ENCODE measurements around the gene RHBDD1.

The RHBDD1 gene

DNA sequence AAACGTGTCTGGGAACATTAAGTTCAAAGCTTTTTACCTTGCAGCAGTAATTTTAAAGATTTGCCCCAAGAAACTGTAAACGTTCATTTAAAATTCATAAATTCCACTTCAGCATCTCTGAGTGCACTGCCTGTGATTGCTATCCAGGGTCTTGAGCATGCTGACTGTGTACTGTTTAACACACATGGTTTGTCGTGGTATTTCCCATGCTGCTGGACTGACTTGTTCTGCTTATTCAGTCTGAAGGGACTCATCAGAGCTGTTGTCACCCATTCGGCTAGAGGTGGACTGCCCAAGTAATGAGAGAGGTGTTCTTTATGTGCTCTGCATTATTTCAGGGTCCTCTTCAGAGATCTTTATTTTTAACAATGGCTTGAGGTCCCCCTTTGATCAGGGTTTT, 53.1 kb downstream of the RHBDD1 start:
- no peak for DNase-seq

DNA sequence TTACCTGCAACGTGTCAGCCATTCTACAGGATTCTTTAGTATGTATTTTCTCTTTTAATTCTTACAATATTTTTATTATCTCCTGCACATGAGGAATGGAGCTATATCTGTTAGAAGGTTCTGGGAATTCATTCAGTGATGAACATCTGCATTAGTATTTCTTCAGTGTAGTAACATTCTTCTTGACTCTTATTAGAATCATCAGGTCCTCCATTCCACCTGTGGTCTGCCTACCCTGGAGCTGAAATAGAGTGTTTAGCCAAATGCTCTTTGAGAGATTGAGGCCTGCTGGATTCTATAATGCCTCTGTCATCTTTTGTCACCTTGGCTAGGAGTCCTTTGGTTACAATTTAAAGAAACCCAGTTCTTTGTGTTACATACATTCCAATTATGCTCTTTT, 54.4 kb downstream of the RHBDD1 start:
- no peak for DNase-seq

GRCh38 chr2:226891780-226892590, 56.1 kb downstream of the RHBDD1 start:
- no peak for DNase-seq

- no peak for DNase-seq
These were observed 56.9 kb downstream of the RHBDD1 start for GRCh38 chr2:226892729-226893128.

- DNase-seq, result no peak
These were observed 57.4 kb downstream of the RHBDD1 start for GRCh38 chr2:226893216-226893615.

DNA sequence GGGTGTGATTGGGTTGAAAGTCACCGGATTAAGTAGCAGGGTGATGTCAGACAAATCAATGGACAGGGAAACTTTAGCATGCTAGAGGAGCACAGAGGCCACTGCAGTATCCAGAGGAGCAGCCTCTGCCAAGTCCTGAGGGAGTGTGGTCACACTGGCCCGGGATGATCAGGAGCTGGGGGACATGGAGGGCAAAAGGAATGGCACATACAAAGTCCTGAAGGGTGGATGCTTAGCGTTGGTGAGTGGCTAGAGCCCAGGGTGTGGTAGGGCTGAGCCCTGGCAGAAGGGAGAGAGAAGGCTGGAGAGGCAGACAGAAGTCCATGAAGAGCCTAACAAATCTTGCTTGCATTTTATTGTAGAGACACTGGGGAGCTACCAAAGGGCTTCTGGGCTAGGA, 58.9 kb downstream of the RHBDD1 start:
- no peak for DNase-seq

GRCh38 chr2:226895579-226895978, 59.7 kb downstream of the RHBDD1 start:
- DNase-seq, result no peak

DNA sequence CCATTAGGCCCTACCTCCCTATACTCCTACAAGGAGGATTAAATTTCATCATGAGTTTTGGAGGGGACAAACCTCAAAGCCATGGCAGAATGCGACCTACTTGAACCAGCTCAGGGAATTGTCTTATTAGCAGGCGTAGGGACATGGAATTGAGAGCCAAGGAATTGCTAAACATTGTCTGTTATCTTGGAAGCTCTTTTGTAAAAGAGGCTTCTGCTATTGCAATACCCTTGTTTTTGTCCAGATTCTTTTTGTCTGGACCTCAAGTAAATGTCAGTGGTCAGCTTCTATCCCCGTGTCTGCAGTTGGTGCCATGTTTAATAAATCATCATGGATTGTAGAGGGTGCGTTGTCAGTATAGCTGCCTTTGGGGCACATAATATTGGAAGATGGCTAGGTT, 62.3 kb downstream of the RHBDD1 start:
- DNase-seq, result no peak

DNA sequence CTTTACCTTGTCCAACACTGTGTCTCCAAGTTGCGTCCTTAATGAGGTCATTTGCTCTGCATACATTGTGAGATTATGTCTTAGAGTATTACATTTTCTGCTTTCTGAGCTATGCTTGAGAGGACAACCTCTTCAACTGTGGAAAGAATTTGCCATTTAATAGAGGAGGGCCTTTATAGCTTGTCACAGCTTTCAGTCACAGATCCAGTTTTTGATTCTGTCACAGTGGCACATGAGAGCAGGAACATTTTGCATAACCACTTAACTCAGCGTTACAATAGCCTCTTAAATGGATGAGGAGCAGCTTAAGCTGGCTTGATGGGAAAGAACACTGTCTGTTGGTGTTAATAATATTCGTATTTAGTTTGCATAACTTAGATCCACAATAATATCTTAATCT, 63.0 kb downstream of the RHBDD1 start:
- DNase-seq, result no peak

GRCh38 chr2:226902041-226902966, 66.5 kb downstream of the RHBDD1 start:
- no peak for DNase-seq

DNA sequence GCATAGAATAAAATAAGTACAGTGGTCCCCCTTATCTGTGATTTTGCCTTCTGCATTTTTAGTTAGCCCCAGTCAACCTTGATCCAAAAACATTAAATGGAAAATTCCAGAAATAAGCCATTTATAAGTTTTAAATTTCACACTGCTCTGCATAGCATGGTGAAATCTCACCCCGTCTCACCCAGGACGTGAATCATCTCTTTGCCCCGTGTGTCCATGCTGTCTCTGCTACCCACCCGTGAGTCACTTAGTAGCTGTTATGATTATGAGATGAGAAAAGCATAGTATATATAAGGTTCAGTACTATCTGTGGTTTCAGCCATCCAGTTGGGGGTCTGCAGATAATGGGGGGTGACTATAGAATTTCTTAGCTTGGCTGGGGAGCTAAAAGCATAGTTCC, 67.3 kb downstream of the RHBDD1 start:
- DNase-seq, result no peak

DNA sequence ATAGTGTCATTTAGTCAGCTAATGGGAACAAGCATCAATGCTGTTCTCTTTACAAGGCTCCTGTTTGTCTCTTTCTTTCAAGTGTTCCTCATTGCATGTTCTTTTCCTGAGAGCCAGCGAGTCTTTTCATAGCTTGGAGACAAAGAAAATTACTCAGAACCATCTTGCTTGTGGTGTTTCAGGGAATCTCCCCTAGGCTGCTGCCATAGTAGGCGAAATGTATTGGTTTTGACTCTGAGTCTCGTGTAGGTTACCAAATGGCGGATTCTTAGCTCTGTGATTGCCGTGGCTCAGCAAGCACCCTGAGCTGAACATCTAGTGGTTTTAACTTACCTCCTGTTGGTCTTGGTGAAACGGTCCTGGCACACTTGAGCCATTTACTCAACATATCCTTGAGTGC, 68.7 kb downstream of the RHBDD1 start:
- no peak for DNase-seq

DNA sequence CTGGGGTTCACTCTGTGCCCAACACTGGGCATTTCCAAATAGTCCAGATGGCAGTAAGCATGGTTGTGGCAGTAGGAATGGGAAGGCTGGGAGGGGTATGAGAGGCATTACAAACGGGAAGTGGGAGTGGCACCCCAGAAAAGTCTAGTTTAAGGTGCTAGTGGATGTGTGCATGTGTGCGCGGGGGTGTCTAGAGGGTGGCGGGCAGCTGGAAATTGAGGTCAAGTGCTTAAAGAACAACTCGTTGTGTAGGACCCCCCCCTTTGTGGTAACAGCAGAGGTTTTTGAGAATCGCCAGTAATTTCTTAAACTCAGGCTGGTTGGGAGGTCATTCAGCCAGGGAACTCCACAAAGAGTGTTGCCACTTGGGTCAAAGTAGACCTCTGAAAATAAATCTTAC, 69.9 kb downstream of the RHBDD1 start:
- DNase-seq, result no peak

DNA sequence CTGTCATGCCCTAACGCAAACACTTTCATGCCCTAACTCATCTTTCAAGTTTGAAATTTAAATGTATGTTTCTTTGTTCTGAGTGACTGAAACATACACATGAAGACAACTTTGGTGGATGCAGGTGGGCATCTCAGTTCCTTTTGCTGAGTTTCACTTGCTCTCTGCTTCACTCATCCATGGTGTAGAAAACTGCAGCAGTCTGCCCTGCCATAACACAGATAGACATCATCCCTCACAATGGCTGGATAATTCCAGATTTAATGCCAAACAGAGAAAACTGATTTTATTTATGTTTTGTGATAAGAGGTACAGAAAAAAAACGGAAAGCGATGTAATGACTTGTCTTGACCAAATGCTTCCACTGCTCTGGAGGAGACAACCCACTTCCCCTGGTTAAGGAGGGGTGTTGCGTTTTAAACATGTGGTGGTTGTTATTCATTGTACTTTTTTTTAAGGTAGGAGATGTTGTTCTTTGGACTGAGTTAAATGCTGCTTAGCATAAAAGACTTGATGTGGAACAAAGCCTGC, 70.4 kb downstream of the RHBDD1 start:
- DNase-seq, result no peak

DNA sequence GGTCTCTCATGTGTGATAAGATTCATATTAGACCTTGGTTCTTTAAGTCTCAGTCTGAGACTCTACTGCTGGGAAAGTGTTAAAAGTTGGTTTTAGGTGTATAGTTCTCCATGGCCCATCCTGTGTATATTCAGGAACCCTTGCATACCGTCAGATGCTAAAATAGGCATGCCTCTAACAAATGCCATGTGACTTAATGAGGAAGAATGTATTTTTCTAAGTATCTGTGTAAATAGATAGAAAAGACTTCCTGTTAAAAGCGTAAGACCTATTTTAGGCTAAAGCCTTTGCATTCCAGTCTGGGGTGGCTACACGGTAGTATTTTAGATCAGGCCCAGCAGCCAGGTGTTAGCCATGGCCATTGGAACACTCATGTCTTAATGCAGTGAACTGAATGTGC, 73.3 kb downstream of the RHBDD1 start:
- no peak for DNase-seq

GRCh38 chr2:226909836-226910235, 74.0 kb downstream of the RHBDD1 start:
- no peak for DNase-seq

DNA sequence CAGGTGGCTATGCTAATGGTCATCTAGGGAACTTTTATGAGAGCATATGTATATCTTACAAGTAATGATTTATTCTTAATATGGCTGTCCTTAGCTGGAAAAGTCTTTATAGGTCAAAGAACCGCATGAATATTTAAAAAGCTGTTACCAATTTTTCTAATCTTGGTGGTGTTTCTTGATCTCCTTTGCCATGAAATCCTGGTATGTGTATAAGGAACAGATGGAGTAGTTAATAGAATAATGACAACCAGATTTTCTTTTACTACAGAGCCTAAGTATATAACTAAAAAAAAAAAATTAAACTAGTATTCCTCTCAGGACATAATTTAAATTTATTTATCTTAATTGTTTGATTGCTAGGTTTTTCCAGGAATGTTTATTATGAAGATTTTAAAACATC, 74.5 kb downstream of the RHBDD1 start:
- no peak for DNase-seq

- DNase-seq, result no peak
These were observed 76.1 kb downstream of the RHBDD1 start for GRCh38 chr2:226911932-226912331.

GRCh38 chr2:226913641-226914040, 77.8 kb downstream of the RHBDD1 start:
- no peak for DNase-seq

DNA sequence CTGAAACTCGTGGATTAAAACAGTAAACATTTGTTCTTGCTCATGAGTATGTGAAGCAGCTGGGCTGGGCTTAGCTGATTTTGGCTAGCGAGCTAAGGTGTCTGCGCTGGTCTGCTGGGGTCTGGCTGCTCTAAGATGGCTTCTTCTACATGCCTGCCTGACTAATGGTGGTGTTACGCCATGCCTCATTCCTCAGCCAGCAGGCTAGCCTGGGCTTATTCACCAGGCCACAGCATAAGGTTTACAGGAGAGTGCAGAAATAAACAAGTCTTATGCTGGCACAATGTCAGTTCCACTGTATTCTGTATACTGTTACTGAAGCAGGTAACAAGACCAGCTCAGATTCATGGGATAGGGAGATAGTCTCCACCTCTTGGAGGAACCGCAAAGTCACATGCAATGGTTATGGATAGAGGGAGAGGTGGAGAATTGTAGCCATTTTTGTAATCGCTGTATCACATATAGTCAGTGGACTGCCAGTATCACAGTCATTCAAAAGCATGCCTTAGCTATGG, 80.0 kb downstream of the RHBDD1 start:
- DNase-seq, result no peak

DNA sequence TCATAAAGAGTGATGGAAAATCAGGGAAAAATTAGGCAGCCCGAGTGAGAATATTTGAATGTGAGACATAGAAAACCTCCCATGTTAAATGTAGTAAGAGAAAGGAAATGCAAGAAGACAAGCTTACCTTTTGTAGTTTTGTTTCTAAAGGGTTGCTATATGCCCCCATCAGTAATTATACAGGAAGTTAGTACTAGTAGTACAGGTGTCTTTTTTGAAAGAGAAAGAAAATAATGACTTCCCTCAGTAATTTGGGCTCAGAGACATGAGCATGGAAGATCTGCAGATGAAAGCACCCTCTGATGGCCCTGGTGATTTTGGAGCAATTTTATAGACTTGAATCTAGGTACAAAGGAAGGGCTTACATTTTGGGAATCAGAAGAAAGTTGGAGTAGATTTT, 80.8 kb downstream of the RHBDD1 start:
- DNase-seq, result no peak

- no peak for DNase-seq
These were observed 96.6 kb downstream of the RHBDD1 start for GRCh38 chr2:226932443-226932842.

DNA sequence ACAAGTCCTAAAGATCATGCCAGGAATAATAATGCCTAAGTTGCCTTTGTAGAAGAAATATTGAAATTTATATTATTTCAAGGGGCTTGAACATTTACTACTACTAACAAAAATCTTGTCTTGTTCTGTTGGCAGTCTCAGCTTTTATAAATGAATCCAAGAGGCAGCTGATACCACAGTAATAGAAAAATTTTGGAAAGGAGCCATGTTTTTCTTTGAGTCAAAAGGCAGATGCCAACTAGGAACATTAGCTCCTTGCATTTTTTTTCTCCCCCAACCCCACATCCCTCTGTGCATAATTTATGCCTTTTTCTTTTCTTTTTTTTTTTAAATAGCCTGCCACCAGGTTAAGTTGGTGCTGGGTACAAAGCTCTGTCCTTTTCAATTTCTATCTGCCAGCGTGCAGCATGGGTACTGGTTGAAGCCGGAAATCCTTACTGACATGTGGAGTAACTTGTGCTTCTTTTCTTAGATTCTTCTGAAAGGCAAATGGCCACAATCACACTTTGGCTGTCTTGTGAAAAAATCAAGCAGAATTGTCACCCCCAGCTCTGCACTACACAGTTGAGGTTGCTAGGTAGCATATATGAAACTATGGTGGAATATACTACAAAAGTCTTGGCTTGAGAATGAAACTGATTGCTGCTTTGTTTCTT, 98.8 kb downstream of the RHBDD1 start:
- DNase-seq, result no peak
